Measurements from ENCODE around the gene NPAS3.

NPAS3 gene

GRCh38 chr14:33566082-33566481, 627.4 kb downstream of the NPAS3 start:
- DNase-seq, result no peak

- no peak for DNase-seq
These were observed 628.5 kb downstream of the NPAS3 start for GRCh38 chr14:33567023-33567728.

GRCh38 chr14:33567731-33568130, 629.1 kb downstream of the NPAS3 start:
- DNase-seq, result no peak

GRCh38 chr14:33568935-33569579, 630.4 kb downstream of the NPAS3 start:
- DNase-seq, result no peak

- no peak for DNase-seq
These were observed 631.4 kb downstream of the NPAS3 start for GRCh38 chr14:33569821-33570687.

GRCh38 chr14:33570694-33571310, 632.1 kb downstream of the NPAS3 start:
- no peak for DNase-seq

GRCh38 chr14:33573301-33573880, 634.7 kb downstream of the NPAS3 start:
- no peak for DNase-seq

GRCh38 chr14:33576014-33576413, 637.3 kb downstream of the NPAS3 start:
- no peak for DNase-seq

- DNase-seq, result no peak
These were observed 640.0 kb downstream of the NPAS3 start for GRCh38 chr14:33578461-33579216.

GRCh38 chr14:33580231-33580749, 641.6 kb downstream of the NPAS3 start:
- DNase-seq, result no peak

- DNase-seq, result no peak
These were observed 642.2 kb downstream of the NPAS3 start for GRCh38 chr14:33580841-33581240.

- DNase-seq, result no peak
These were observed 646.0 kb downstream of the NPAS3 start for GRCh38 chr14:33584697-33585096.

- no peak for DNase-seq
These were observed 648.1 kb downstream of the NPAS3 start for GRCh38 chr14:33586806-33587205.

GRCh38 chr14:33587791-33588190, 649.1 kb downstream of the NPAS3 start:
- DNase-seq, result no peak

- DNase-seq, result no peak
These were observed 650.1 kb downstream of the NPAS3 start for GRCh38 chr14:33588771-33589170.

- no peak for DNase-seq
These were observed 650.7 kb downstream of the NPAS3 start for GRCh38 chr14:33589334-33589733.

- DNase-seq, result no peak
These were observed 652.4 kb downstream of the NPAS3 start for GRCh38 chr14:33590891-33591630.

- DNase-seq, result no peak
These were observed 653.6 kb downstream of the NPAS3 start for GRCh38 chr14:33592297-33592696.

- DNase-seq, result no peak
These were observed 657.8 kb downstream of the NPAS3 start for GRCh38 chr14:33596211-33597080.

- no peak for DNase-seq
These were observed 659.9 kb downstream of the NPAS3 start for GRCh38 chr14:33598582-33598981.

Measured in NCI-H524 treated with DMSO at 0.1 percent for 48 hours (cell line).